Uterus (tissue), 2 donors: ENCODE data around the gene MFSD6L.

Experiments used
- CTCF ChIP-seq, 4 experiments: fragments of 200-600 bp in 2 of 4; fragments of 450-650 bp in 2 of 4; sonication (generic) in 2 of 4; IDR thresholded peaks; one replicate each; pipeline ENCODE4 v1.5.1; 2016 to 2019; ENCODE audit warnings: antibody characterized with exemption in 4 of 4, mild to moderate bottlenecking in 2 of 4, moderate library complexity in 1 of 4
- POLR2A ChIP-seq, 2 donors: fragments of 450-650 bp; IDR thresholded peaks; one replicate each; pipeline ENCODE4 v1.6.1; 2016; ENCODE audit warnings: antibody characterized with exemption in 2 of 2, mild to moderate bottlenecking in 1 of 2, moderate library complexity in 1 of 2

GRCh38 chr17:8766731-8767130, 32.4 kb downstream of the MFSD6L start:
- TF ChIP-seq CTCF (IDR thresholded peaks at IDR 0.05) (no peak), POLR2A (IDR thresholded peaks at IDR 0.05) (no peak)
